CD4-positive, alpha-beta T cell (primary cell): ENCODE results near the gene FRMPD1. TPM values are rescaled to one million over a fixed set of nuclear protein-coding genes. Genes with fewer than 3 reads are reported as not detected.

Experiments used
- ATAC-seq: fragments of 200-7000 bp; cut with Tn5 transposase; one replicate; pipeline ENCODE4 v1.10.0; 2022; ENCODE audit warnings: mild to moderate bottlenecking; ENCODE audit not compliant: poor library complexity
- CTCF ChIA-PET: fragments of 350-600 bp; sonication (Branson Sonifier 250); formaldehyde crosslinking; loops from one replicate; lab custom pipeline; 2021; ENCODE audit warnings: antibody characterized with exemption, inconsistent platforms; lab: Charles Lee
- POLR2A ChIA-PET: fragments of 350-600 bp; sonication (Branson Sonifier 250); formaldehyde crosslinking; loops from one replicate; lab custom pipeline; 2021; ENCODE audit warnings: antibody characterized with exemption, inconsistent platforms; lab: Charles Lee
- DNase-seq, 14 experiments: peaks; one replicate each; pipeline ENCODE4 v3.0.0-alpha.2; 2013 to 2020; ENCODE audit warnings: mixed read lengths in 2 of 14
- H3K27ac ChIP-seq, 2 donors: one replicate each; pipeline versions ENCODE4 v1.5.1 to v1.7.0; 2013; ENCODE audit warnings: low read length in 2 of 2, low read depth in 1 of 2, mild to moderate bottlenecking in 1 of 2
- H3K27me3 ChIP-seq, 2 experiments: 1 replicate in 1 of 2; 2 replicates in 1 of 2; pipeline versions ENCODE4 v1.6.1 to v1.7.0; 2013; ENCODE audit warnings: low read length in 2 of 2, control low read depth in 1 of 2, mild to moderate bottlenecking in 1 of 2, moderate library complexity in 1 of 2; ENCODE audit not compliant: insufficient read depth in 2 of 2, control insufficient read depth in 1 of 2
- H3K36me3 ChIP-seq: one replicate; pipeline ENCODE4 v1.6.1; 2013; ENCODE audit warnings: low read length, control low read depth; ENCODE audit not compliant: insufficient read depth
- H3K4me1 ChIP-seq: one replicate; pipeline ENCODE4 v1.6.1; 2013; ENCODE audit warnings: low read length, control low read depth; ENCODE audit not compliant: insufficient read depth
- H3K4me3 ChIP-seq: one replicate; pipeline ENCODE4 v1.5.1; 2013; ENCODE audit warnings: mild to moderate bottlenecking, low read length, moderate library complexity
- H3K9me3 ChIP-seq, 2 experiments: 1 replicate in 1 of 2; 2 replicates in 1 of 2; pipeline versions ENCODE4 v1.6.1 to v1.7.0; 2013; ENCODE audit warnings: low read length in 2 of 2, mild to moderate bottlenecking in 2 of 2, control low read depth in 1 of 2, moderate library complexity in 1 of 2; ENCODE audit not compliant: control insufficient read depth in 1 of 2, insufficient read depth in 1 of 2
- H3K27ac Mint-ChIP-seq: one replicate; pipeline ENCODE4 v1.8.0; 2020; ENCODE audit warnings: mixed read lengths
- H3K27me3 Mint-ChIP-seq: one replicate; pipeline ENCODE4 v1.8.0; 2021; ENCODE audit warnings: mixed read lengths
- H3K36me3 Mint-ChIP-seq: one replicate; pipeline ENCODE4 v1.8.0; 2021; ENCODE audit warnings: low read depth, mixed read lengths
- H3K4me1 Mint-ChIP-seq: one replicate; pipeline ENCODE4 v1.8.0; 2021; ENCODE audit warnings: low read depth, mixed read lengths
- H3K4me3 Mint-ChIP-seq: one replicate; pipeline ENCODE4 v1.8.0; 2020; ENCODE audit warnings: mild to moderate bottlenecking, mixed read lengths
- H3K9me3 Mint-ChIP-seq: one replicate; pipeline ENCODE4 v1.8.0; 2020; ENCODE audit warnings: mixed read lengths
- intact Hi-C, 2 experiments: fragments of 100-400 bp; cut with DNase I in 1 of 2; cut with micrococcal nuclease in 1 of 2; formaldehyde crosslinking; loops; one replicate each; pipeline versions ENCODE4 v1.15.1 to v1.9.0; 2023 to 2025; cut with DNase I, micrococcal nuclease
- total RNA-seq, 174 experiments: library from RNA in 2 of 174; stranded (reverse) in 2 of 174; gene quantifications; one replicate each; pipeline ENCODE4 v1.2.3 and lab custom pipeline; 2021 to 2026
- TF ChIP-seq, protein P1 (sequence below): fragments of 200-600 bp; IDR thresholded peaks from one replicate; pipeline ENCODE4 v1.8.0; 2022; ENCODE audit warnings: antibody characterized with exemption, mild to moderate bottlenecking

Gene FRMPD1
- total RNA-seq, 2 experiments from 2014 or later = not detected

DNA sequence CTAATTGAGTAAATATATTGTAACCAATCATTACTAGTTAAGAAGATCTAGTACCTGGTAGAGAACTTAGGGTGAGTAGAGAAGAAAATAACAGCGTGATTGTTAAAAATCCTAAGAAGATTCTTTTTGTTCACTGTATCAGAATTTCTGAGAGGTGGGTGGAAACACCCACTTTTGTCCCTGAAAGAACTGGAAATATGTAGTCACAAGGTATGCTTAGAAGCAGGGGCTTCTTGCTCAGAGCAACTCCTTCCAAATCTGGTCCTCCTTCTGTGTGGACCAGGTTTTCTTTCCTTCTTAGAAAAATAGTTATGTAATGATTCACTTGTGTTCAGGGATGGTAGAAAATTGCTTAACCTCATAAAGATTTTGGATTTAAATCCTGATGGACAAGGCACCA is 46.5 kb upstream of the FRMPD1 start:
- TF ChIP-seq, protein P1, sequence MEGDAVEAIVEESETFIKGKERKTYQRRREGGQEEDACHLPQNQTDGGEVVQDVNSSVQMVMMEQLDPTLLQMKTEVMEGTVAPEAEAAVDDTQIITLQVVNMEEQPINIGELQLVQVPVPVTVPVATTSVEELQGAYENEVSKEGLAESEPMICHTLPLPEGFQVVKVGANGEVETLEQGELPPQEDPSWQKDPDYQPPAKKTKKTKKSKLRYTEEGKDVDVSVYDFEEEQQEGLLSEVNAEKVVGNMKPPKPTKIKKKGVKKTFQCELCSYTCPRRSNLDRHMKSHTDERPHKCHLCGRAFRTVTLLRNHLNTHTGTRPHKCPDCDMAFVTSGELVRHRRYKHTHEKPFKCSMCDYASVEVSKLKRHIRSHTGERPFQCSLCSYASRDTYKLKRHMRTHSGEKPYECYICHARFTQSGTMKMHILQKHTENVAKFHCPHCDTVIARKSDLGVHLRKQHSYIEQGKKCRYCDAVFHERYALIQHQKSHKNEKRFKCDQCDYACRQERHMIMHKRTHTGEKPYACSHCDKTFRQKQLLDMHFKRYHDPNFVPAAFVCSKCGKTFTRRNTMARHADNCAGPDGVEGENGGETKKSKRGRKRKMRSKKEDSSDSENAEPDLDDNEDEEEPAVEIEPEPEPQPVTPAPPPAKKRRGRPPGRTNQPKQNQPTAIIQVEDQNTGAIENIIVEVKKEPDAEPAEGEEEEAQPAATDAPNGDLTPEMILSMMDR = no peak
- H3K27ac Mint-ChIP-seq = no peak overlapping the region
- no peaks in the 10 kb centered on the region for H3K36me3 ChIP-seq
- no peaks in the 10 kb centered on the region for H3K4me1 ChIP-seq
- H3K4me3 ChIP-seq = no peak overlapping the region
- H3K27me3 Mint-ChIP-seq = peaks cover 50% of the 10 kb centered on the region
- no peaks in the 10 kb centered on the region for H3K9me3 Mint-ChIP-seq
- no peaks in the 10 kb centered on the region for H3K4me1 Mint-ChIP-seq
- H3K27me3 ChIP-seq = peaks cover 3 to 5% of the 10 kb centered on the region in 2 experiments
- H3K9me3 ChIP-seq = no peaks in the 10 kb centered on the region
- intact Hi-C loops = no loop called here
- ATAC-seq = no peak
- H3K36me3 Mint-ChIP-seq = no peaks in the 10 kb centered on the region
- H3K27ac ChIP-seq = no peak overlapping the region
- ChIA-PET CTCF (no interaction called here), POLR2A (no interaction called here)
- H3K4me3 Mint-ChIP-seq = no peak overlapping the region
- DNase-seq = no peak

DNA sequence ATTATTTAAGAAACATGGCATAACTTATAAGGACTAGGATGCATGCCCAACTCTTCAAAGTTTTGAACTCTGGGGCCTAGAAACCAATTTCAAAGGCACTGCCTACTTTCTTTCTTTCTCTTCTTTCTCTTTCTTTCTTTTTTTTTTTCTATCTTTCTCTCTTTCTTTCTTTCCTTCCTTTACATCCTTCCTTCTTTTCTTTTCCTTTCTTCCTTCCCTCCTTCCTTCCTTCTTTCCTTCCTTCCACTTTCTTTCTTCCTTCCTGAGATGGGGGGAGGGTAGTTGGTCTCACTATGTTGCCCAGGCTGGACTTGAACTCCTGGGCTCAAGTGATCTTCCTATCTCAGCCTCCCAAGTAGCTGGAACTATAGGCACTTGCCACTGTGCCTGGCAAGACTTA is 42.5 kb upstream of the FRMPD1 start:
- no peaks in the 10 kb centered on the region for H3K9me3 Mint-ChIP-seq
- no peak overlapping the region for H3K27ac Mint-ChIP-seq
- Histone ChIP-seq H3K27me3 (peaks cover 0 to 3% of the 10 kb centered on the region in 2 experiments), H3K4me3 (no peak overlapping the region), H3K36me3 (no peaks in the 10 kb centered on the region), H3K27ac (no peak overlapping the region), H3K9me3 (no peaks in the 10 kb centered on the region), H3K4me1 (no peaks in the 10 kb centered on the region)
- CTCF ChIA-PET = no interaction called here
- H3K27me3 Mint-ChIP-seq = peaks cover 45% of the 10 kb centered on the region
- no peaks in the 10 kb centered on the region for H3K36me3 Mint-ChIP-seq
- H3K4me3 Mint-ChIP-seq = no peak overlapping the region
- DNase-seq (no peak), ATAC-seq (no peak)
- POLR2A ChIA-PET = no interaction called here
- no peaks in the 10 kb centered on the region for H3K4me1 Mint-ChIP-seq
- intact Hi-C loops = no loop called here
- TF ChIP-seq, protein P1 = no peak

DNA sequence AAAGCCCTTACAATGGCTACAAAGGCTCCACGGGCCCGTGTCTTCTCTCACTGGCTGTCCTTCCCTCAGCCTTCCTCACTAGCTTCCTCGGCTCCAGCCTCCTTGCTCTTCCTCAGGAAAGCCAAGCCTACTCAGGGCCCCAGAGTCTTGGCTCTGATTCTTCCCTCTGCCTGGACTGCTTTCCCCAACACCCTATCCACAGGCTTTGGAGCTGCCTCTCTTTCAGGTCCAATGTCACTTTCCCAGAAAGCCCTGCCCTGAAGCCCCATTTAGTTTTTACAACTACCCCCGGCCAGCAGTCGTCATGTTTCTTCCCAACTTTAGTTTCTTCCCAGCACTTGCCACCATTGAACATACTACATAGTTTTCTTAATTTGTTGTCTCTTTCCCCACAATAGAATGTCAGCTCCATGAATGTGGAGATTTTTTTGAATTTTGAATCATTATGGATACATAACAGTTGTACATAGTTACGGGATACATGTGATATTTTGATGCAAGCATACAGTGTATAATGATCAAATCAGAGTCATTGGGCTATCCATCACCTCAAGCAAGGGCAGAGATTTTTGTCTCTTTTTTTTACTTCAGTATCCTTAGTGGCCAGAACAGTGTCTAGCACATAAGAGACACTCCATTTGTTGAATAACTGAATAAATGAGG is 40.9 kb upstream of the FRMPD1 start:
- no peak overlapping the region for H3K27ac Mint-ChIP-seq
- ATAC-seq (no peak), DNase-seq (no peak)
- CTCF ChIA-PET = no interaction called here
- Histone ChIP-seq H3K36me3 (no peaks in the 10 kb centered on the region), H3K4me1 (no peaks in the 10 kb centered on the region), H3K27me3 (peaks cover 0 to 3% of the 10 kb centered on the region in 2 experiments), H3K9me3 (no peaks in the 10 kb centered on the region), H3K27ac (no peak overlapping the region), H3K4me3 (no peak overlapping the region)
- intact Hi-C loops = no loop called here
- POLR2A ChIA-PET = no interaction called here
- no peak overlapping the region for H3K4me3 Mint-ChIP-seq
- H3K36me3 Mint-ChIP-seq = no peaks in the 10 kb centered on the region
- H3K4me1 Mint-ChIP-seq = no peaks in the 10 kb centered on the region
- TF ChIP-seq, protein P1 = no peak
- peaks cover 35% of the 10 kb centered on the region for H3K27me3 Mint-ChIP-seq
- H3K9me3 Mint-ChIP-seq = no peaks in the 10 kb centered on the region
